Measurements from ENCODE around the gene CUL3. TPM values are rescaled to one million over a fixed set of nuclear protein-coding genes. Genes with fewer than 3 reads are reported as not detected.

Gene CUL3
- total and polyA plus RNA-seq, 10 of the 15 experiments (the other 5 are each of a cell fraction or from before 2014, with no cell fraction given) = 22.0 to 95.4 (median 53.4) TPM

GRCh38 chr2:224628416-224628815, 43.3 kb upstream of the CUL3 start:
- Histone ChIP-seq H3K27me3 (replicated peaks in 1 of 2; ENCODE audit: control insufficient read depth in 2 of 2, insufficient read depth in 2 of 2, low read length in 1 of 2) (no peaks in the 10 kb centered on the region), H4K20me1 (ENCODE audit: control insufficient read depth, insufficient read depth) (no peaks in the 10 kb centered on the region), H3K36me3 (ENCODE audit: control insufficient read depth in 2 of 2, insufficient read depth in 2 of 2, low read length in 1 of 2) (no peaks in the 10 kb centered on the region), H3K27ac (ENCODE audit: control insufficient read depth, insufficient read depth) (no peak overlapping the region), H2AFZ (ENCODE audit: control insufficient read depth, low read depth, low read length) (no peak overlapping the region), H3K4me3 (no peak overlapping the region), H3K9me3 (replicated peaks; ENCODE audit: control insufficient read depth, insufficient read depth, low read length) (no peaks in the 10 kb centered on the region), H3K9ac (ENCODE audit: control insufficient read depth, insufficient read depth, low read length) (no peak overlapping the region), H3K79me2 (ENCODE audit: control insufficient read depth, insufficient read depth, low read length) (no peaks in the 10 kb centered on the region), H3K4me1 (ENCODE audit: control insufficient read depth, insufficient read depth, low read length) (no peaks in the 10 kb centered on the region), H3K4me2 (ENCODE audit: control insufficient read depth, insufficient read depth) (no peak overlapping the region)
- no TSS peak for BruUV-seq (replicated peaks)
- intact Hi-C loops (cut with micrococcal nuclease; ENCODE audit: unreplicated experiment) (no loop called here), in situ Hi-C loops (cut with MboI) (loop anchor here (25.0 kb wide), 1 partner anchor 641 kb away; no protein-coding TSS in a partner anchor)
- DNase-seq (ENCODE audit: low read depth, low spot score) (no peak), ATAC-seq (no peak), FAIRE-seq (no peak)
- 93% methylated on average over 3 of the region's 3 CpGs for WGBS (ENCODE audit: insufficient coverage, insufficient replicate concordance, low lambda C conversion rate, missing lambda C conversion rate)
- ChIA-PET SMC1A (ENCODE audit: uncharacterized antibody, unreplicated experiment) (interaction anchor here (1.2 kb wide), 1 partner anchor 42 kb away, joined by 3 read pairs; no protein-coding TSS in a partner anchor), POLR2A (no interaction called here), CTCF (interaction anchor here (0.9 to 1.7 kb wide), 3 partner anchors 17 to 215 kb away, joined by 3 to 4 read pairs (median 3); no protein-coding TSS in a partner anchor), RAD21 (ENCODE audit: unreplicated experiment) (no interaction called here)
- TF ChIP-seq ASH2L (IDR thresholded peaks at IDR 0.05; ENCODE audit: borderline replicate concordance, low read depth) = no peak
- no peak for TF ChIP-seq MYC (IDR thresholded peaks at IDR 0.05; ENCODE audit: insufficient read depth, insufficient read length, insufficient replicate concordance, low read length, severe bottlenecking)

- in situ Hi-C loops (cut with MboI) = loop anchor here (25.0 kb wide), 1 partner anchor 639 kb away; no protein-coding TSS in a partner anchor
- DNase-seq (ENCODE audit: low read depth, low spot score) (no peak), ATAC-seq (no peak), FAIRE-seq (no peak)
- Histone ChIP-seq H3K27ac (ENCODE audit: control insufficient read depth, insufficient read depth) (no peak overlapping the region), H3K36me3 (ENCODE audit: control insufficient read depth in 2 of 2, insufficient read depth in 2 of 2, low read length in 1 of 2) (no peaks in the 10 kb centered on the region), H3K79me2 (ENCODE audit: control insufficient read depth, insufficient read depth, low read length) (no peaks in the 10 kb centered on the region), H3K9ac (ENCODE audit: control insufficient read depth, insufficient read depth, low read length) (no peak overlapping the region), H3K27me3 (replicated peaks in 1 of 2; ENCODE audit: control insufficient read depth in 2 of 2, insufficient read depth in 2 of 2, low read length in 1 of 2) (no peaks in the 10 kb centered on the region), H3K4me2 (ENCODE audit: control insufficient read depth, insufficient read depth) (no peak overlapping the region), H3K9me3 (replicated peaks; ENCODE audit: control insufficient read depth, insufficient read depth, low read length) (no peaks in the 10 kb centered on the region), H2AFZ (ENCODE audit: control insufficient read depth, low read depth, low read length) (no peak overlapping the region), H3K4me3 (no peak overlapping the region), H4K20me1 (ENCODE audit: control insufficient read depth, insufficient read depth) (no peaks in the 10 kb centered on the region), H3K4me1 (ENCODE audit: control insufficient read depth, insufficient read depth, low read length) (no peaks in the 10 kb centered on the region)
- SMC1A ChIA-PET (ENCODE audit: uncharacterized antibody, unreplicated experiment) = no interaction called here
- 0% methylated on average over 4 of the region's 4 CpGs for WGBS (ENCODE audit: insufficient coverage, insufficient replicate concordance, low lambda C conversion rate, missing lambda C conversion rate)
- intact Hi-C loops (cut with micrococcal nuclease; ENCODE audit: unreplicated experiment) = no loop called here
- no TSS peak for BruUV-seq (replicated peaks)
- RAD21 ChIA-PET (ENCODE audit: unreplicated experiment) = no interaction called here
- POLR2A ChIA-PET = no interaction called here
- CTCF ChIA-PET = no interaction called here
- TF ChIP-seq EP300 (IDR thresholded peaks at IDR 0.05; ENCODE audit: borderline replicate concordance in 1 of 2, control insufficient read depth in 1 of 2, low read depth in 2 of 2, low read length in 2 of 2) (no peak), CBFB (IDR thresholded peaks at IDR 0.05; ENCODE audit: low read depth) (no peak), ZBTB11 (CRISPR knock-in tag; IDR thresholded peaks at IDR 0.05) (no peak), ZNF217 (IDR thresholded peaks at IDR 0.05) (no peak), MAX (IDR thresholded peaks at IDR 0.05; ENCODE audit: low read depth, low read length) (no peak), NFXL1 (IDR thresholded peaks at IDR 0.05; ENCODE audit: borderline replicate concordance) (no peak), NRF1 (conservative IDR thresholded peaks at IDR 0.05; ENCODE audit: low read depth, low read length) (no peak), SMC3 (IDR thresholded peaks at IDR 0.05; ENCODE audit: borderline replicate concordance, low read length) (no peak)
Measured at GRCh38 chr2:224626735-224627134, 41.6 kb upstream of the CUL3 start.

Data from GM12878 (cell line).